ENCODE measurements around the gene NELFCD. TPM values are rescaled to one million over a fixed set of nuclear protein-coding genes. Genes with fewer than 3 reads are reported as not detected.

NELFCD gene
- polyA plus RNA-seq, 1 donor (not counting 4 experiments of a cell fraction or from before 2014, with no cell fraction given), result 68.5 TPM

DNA sequence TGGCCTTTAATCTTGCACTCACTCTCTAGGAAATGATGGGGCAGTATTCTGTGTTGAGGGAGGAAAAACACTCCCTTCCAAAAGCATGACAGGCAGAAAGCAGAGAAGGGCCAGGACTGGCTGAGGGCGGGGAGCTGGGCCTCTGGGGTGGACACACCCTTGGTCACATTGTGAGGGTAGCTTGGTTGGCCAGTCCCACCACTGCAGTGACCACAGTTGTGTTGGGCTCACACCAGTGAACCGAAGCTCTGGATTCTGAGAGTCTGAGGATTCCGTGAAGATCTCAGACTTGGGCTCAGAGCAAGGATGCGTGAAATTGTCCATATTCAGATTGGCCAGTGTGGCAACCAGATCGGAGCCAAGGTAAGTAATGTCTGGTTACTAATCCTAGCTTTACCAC, 38.2 kb downstream of the NELFCD start, which contains the start of gene TUBB1:
Gene TUBB1, plus strand, starts transcription at position 213 of the 400 bp plus-strand sequence. Its CDS starts 94 bp downstream, at position 307.
- Histone ChIP-seq H4K20me1 (ENCODE audit: control insufficient read depth, extremely low read depth, insufficient read depth, low read length) (no peaks in the 10 kb centered on the region), H3K27ac (ENCODE audit: control insufficient read depth, insufficient read depth, low read length) (no peak within 1 kb of the TSS), H3K4me1 (ENCODE audit: control insufficient read depth, extremely low read depth, insufficient read depth, low read length) (peaks cover 26% of the 10 kb centered on the region), H2AFZ (ENCODE audit: control insufficient read depth, low read length) (no peak within 1 kb of the TSS), H3K4me2 (ENCODE audit: control insufficient read depth, extremely low read depth, insufficient read depth, low read depth, low read length) (no peak within 1 kb of the TSS), H3K9me1 (ENCODE audit: control insufficient read depth, extremely low read depth, insufficient read depth, low read length) (no peaks in the 10 kb centered on the region), H3K79me2 (ENCODE audit: control insufficient read depth, insufficient read depth, low read length) (peaks cover 2% of the 10 kb centered on the region), H3K4me3 (ENCODE audit: control insufficient read depth in 2 of 3, extremely low read depth in 1 of 3, insufficient read depth in 2 of 3, low read depth in 1 of 3, low read length in 3 of 3) (no peak within 1 kb of the TSS), H3K9ac (ENCODE audit: control insufficient read depth, extremely low read depth, insufficient read depth, low read length) (no peak within 1 kb of the TSS), H3K9me3 (ENCODE audit: control insufficient read depth, low read depth, low read length) (no peaks in the 10 kb centered on the region), H3K36me3 (ENCODE audit: control insufficient read depth in 2 of 2, extremely low read depth in 1 of 2, insufficient read depth in 2 of 2, low read length in 2 of 2) (peaks cover 12% of the 10 kb centered on the region in 2 experiments), H3K27me3 (ENCODE audit: control insufficient read depth, extremely low read depth, insufficient read depth, low read length) (no peaks in the 10 kb centered on the region)
- DNase-seq (ENCODE audit: low read depth, low spot score) (no peak), FAIRE-seq (no peak)
- dilution Hi-C loops (cut with MboI; ENCODE audit: extremely low pct_ligation_motif_present, low sequenced_read_pairs), result no loop called here
- TF ChIP-seq EZH2 (IDR thresholded peaks at IDR 0.05; ENCODE audit: low read length), result no peak
- TF ChIP-seq, protein P1, sequence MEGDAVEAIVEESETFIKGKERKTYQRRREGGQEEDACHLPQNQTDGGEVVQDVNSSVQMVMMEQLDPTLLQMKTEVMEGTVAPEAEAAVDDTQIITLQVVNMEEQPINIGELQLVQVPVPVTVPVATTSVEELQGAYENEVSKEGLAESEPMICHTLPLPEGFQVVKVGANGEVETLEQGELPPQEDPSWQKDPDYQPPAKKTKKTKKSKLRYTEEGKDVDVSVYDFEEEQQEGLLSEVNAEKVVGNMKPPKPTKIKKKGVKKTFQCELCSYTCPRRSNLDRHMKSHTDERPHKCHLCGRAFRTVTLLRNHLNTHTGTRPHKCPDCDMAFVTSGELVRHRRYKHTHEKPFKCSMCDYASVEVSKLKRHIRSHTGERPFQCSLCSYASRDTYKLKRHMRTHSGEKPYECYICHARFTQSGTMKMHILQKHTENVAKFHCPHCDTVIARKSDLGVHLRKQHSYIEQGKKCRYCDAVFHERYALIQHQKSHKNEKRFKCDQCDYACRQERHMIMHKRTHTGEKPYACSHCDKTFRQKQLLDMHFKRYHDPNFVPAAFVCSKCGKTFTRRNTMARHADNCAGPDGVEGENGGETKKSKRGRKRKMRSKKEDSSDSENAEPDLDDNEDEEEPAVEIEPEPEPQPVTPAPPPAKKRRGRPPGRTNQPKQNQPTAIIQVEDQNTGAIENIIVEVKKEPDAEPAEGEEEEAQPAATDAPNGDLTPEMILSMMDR (optimal IDR thresholded peaks at IDR 0.05 in 1 of 3, IDR thresholded peaks at IDR 0.05 in 1 of 3, conservative IDR thresholded peaks at IDR 0.05 in 1 of 3; ENCODE audit: extremely low read depth in 1 of 3, insufficient read depth in 2 of 3, low read length in 3 of 3), result no peak

DNA sequence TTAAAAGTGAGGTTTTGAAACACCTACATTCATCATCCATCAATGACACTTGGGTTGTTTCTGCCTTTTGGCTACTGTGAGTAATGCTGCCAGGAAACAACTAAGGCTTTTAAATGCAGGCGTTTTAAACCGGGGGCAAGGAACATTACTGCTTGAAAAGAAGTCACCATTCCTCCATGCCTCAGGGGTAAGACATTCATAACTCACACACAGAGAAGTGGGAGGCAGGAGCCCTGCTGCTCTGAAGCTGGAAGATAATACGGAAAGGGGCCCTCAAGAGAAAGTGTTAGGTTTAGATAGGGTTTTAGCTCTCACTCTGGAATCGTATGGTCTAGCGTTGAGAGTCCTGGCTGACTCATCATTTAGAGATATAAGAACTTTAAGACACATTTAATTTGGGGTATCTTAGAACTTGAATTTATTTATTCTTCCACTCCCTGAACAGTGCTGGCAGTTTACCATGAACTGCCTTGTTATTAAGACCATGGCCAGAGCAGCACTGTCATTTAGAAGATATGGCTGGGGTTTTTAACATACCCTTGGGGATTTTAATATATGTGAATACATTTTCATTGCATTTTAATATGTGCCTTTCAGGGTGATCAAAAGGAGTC, 40.0 kb downstream of the NELFCD start:
- peaks cover 19 to 26% of the 10 kb centered on the region in 2 experiments for H3K36me3 ChIP-seq (ENCODE audit: control insufficient read depth in 2 of 2, extremely low read depth in 1 of 2, insufficient read depth in 2 of 2, low read length in 2 of 2)
- H4K20me1 ChIP-seq (ENCODE audit: control insufficient read depth, extremely low read depth, insufficient read depth, low read length), result no peaks in the 10 kb centered on the region
- H3K79me2 ChIP-seq (ENCODE audit: control insufficient read depth, insufficient read depth, low read length), result peaks cover 13% of the 10 kb centered on the region
- H3K4me3 ChIP-seq (ENCODE audit: control insufficient read depth in 2 of 3, extremely low read depth in 1 of 3, insufficient read depth in 2 of 3, low read depth in 1 of 3, low read length in 3 of 3), result peak overlapping the region in 1 of 3 experiments; percentile 25
- no peak for TF ChIP-seq EZH2 (IDR thresholded peaks at IDR 0.05; ENCODE audit: low read length)
- TF ChIP-seq, protein P1 (optimal IDR thresholded peaks at IDR 0.05 in 1 of 3, IDR thresholded peaks at IDR 0.05 in 1 of 3, conservative IDR thresholded peaks at IDR 0.05 in 1 of 3; ENCODE audit: extremely low read depth in 1 of 3, insufficient read depth in 2 of 3, low read length in 3 of 3), result no peak
- peaks cover 25% of the 10 kb centered on the region for H3K4me1 ChIP-seq (ENCODE audit: control insufficient read depth, extremely low read depth, insufficient read depth, low read length)
- peak overlapping the region; percentile 64 for H3K4me2 ChIP-seq (ENCODE audit: control insufficient read depth, extremely low read depth, insufficient read depth, low read depth, low read length)
- H3K27ac ChIP-seq (ENCODE audit: control insufficient read depth, insufficient read depth, low read length), result peak overlapping the region; percentile 37
- no peaks in the 10 kb centered on the region for H3K9me3 ChIP-seq (ENCODE audit: control insufficient read depth, low read depth, low read length)
- no peaks in the 10 kb centered on the region for H3K9me1 ChIP-seq (ENCODE audit: control insufficient read depth, extremely low read depth, insufficient read depth, low read length)
- peak; percentile 90 for FAIRE-seq
- dilution Hi-C loops (cut with MboI; ENCODE audit: extremely low pct_ligation_motif_present, low sequenced_read_pairs), result no loop called here
- H3K27me3 ChIP-seq (ENCODE audit: control insufficient read depth, extremely low read depth, insufficient read depth, low read length), result no peaks in the 10 kb centered on the region
- peak overlapping the region; percentile 49 for H2AFZ ChIP-seq (ENCODE audit: control insufficient read depth, low read length)
- no peak for DNase-seq (ENCODE audit: low read depth, low spot score)
- no peak overlapping the region for H3K9ac ChIP-seq (ENCODE audit: control insufficient read depth, extremely low read depth, insufficient read depth, low read length)

Data from keratinocyte (primary cell).